Nephron progenitor cell (in vitro differentiated cells): ENCODE data around the gene HSPA9.
A peak's percentile ranks its signal among the peaks of the same experiment; 100 is the strongest.

Source experiments
- DNase-seq: peaks from one replicate; pipeline ENCODE4 v3.0.0; 2021
- H3K27ac Mint-ChIP-seq: 2 replicates; pipeline ENCODE4 v1.8.0; 2021; ENCODE audit warnings: mild to moderate bottlenecking, moderate library complexity, mixed read lengths
- H3K27me3 Mint-ChIP-seq: 2 replicates; pipeline ENCODE4 v1.8.0; 2021; ENCODE audit warnings: mild to moderate bottlenecking, low read depth, mixed read lengths; ENCODE audit not compliant: poor library complexity
- H3K36me3 Mint-ChIP-seq: 2 replicates; pipeline ENCODE4 v1.8.0; 2021; ENCODE audit warnings: low read depth, mixed read lengths
- H3K4me1 Mint-ChIP-seq: 2 replicates; pipeline ENCODE4 v1.8.0; 2021; ENCODE audit warnings: mixed read lengths
- H3K4me3 Mint-ChIP-seq: 2 replicates; pipeline ENCODE4 v1.8.0; 2021; ENCODE audit warnings: mild to moderate bottlenecking, moderate library complexity, mixed read lengths
- H3K9me3 Mint-ChIP-seq: 2 replicates; pipeline ENCODE4 v1.8.0; 2021; ENCODE audit warnings: mild to moderate bottlenecking, moderate library complexity, mixed read lengths
- TF ChIP-seq, protein P1 (sequence below): fragments of 200-600 bp; sonication (generic); IDR thresholded peaks from 2 replicates; pipeline ENCODE4 v1.5.0; 2021; ENCODE audit warnings: antibody characterized with exemption

Gene HSPA9

DNA sequence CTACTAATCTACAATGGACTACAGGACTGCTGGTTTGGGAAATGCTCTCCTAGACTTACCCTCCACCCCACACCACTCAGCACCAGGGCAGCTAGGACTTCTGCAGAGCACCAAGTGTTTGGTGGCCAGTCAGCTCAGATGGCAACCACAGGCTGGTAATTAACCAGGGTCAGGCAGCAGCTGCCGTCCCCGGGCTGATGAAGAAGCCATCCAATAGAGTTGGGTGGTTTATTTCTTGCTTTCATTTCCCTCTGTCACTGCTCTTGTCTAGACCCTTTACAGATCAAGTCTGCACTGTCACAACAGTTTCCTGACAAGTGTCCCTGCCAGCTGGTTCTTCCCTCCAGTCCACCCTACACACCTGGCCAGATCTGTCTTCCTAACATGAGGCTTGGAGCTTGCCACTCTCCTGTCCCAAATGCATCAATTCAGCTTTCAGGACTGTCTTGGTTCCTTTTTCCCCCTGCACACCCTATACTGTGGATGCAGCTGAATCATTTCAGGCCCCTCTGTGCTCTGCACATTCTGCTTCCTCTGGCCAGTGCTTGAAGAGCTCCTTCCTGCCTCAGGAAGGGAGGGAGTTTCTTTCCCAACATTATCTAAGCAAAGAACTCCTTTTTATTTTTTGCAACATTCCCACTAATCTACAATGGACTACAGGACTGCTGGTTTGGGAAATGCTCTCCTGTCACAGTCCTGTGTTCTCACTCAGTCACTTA is 30.2 kb upstream of the HSPA9 start:
- H3K27ac Mint-ChIP-seq: no peak overlapping the region
- H3K27me3 Mint-ChIP-seq: peaks cover 16% of the 10 kb centered on the region
- H3K9me3 Mint-ChIP-seq: no peaks in the 10 kb centered on the region
- H3K4me1 Mint-ChIP-seq: peaks cover 65% of the 10 kb centered on the region
- TF ChIP-seq, protein P1, sequence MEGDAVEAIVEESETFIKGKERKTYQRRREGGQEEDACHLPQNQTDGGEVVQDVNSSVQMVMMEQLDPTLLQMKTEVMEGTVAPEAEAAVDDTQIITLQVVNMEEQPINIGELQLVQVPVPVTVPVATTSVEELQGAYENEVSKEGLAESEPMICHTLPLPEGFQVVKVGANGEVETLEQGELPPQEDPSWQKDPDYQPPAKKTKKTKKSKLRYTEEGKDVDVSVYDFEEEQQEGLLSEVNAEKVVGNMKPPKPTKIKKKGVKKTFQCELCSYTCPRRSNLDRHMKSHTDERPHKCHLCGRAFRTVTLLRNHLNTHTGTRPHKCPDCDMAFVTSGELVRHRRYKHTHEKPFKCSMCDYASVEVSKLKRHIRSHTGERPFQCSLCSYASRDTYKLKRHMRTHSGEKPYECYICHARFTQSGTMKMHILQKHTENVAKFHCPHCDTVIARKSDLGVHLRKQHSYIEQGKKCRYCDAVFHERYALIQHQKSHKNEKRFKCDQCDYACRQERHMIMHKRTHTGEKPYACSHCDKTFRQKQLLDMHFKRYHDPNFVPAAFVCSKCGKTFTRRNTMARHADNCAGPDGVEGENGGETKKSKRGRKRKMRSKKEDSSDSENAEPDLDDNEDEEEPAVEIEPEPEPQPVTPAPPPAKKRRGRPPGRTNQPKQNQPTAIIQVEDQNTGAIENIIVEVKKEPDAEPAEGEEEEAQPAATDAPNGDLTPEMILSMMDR: no peak
- no peak overlapping the region for H3K4me3 Mint-ChIP-seq
- DNase-seq: no peak
- no peaks in the 10 kb centered on the region for H3K36me3 Mint-ChIP-seq

GRCh38 chr5:138604176-138604785 is 29.1 kb upstream of the HSPA9 start:
- Mint-ChIP-seq H3K9me3 (no peaks in the 10 kb centered on the region), H3K4me3 (no peak overlapping the region), H3K27me3 (peaks cover 16% of the 10 kb centered on the region), H3K36me3 (no peaks in the 10 kb centered on the region), H3K4me1 (peaks cover 54% of the 10 kb centered on the region), H3K27ac (no peak overlapping the region)
- TF ChIP-seq, protein P1: no peak
- no peak for DNase-seq

- peaks cover 49% of the 10 kb centered on the region for H3K4me1 Mint-ChIP-seq
- H3K27me3 Mint-ChIP-seq: peaks cover 16% of the 10 kb centered on the region
- H3K36me3 Mint-ChIP-seq: no peaks in the 10 kb centered on the region
- DNase-seq: no peak
- peak overlapping the region; percentile 61 for H3K27ac Mint-ChIP-seq
- no peaks in the 10 kb centered on the region for H3K9me3 Mint-ChIP-seq
- H3K4me3 Mint-ChIP-seq: no peak overlapping the region
- TF ChIP-seq, protein P1: no peak
Measured at GRCh38 chr5:138603249-138603920, 28.2 kb upstream of the HSPA9 start.

- Mint-ChIP-seq H3K9me3 (no peaks in the 10 kb centered on the region), H3K36me3 (no peaks in the 10 kb centered on the region), H3K4me1 (peaks cover 53% of the 10 kb centered on the region), H3K4me3 (no peak overlapping the region), H3K27ac (peak overlapping the region; percentile 62), H3K27me3 (peaks cover 11% of the 10 kb centered on the region)
- DNase-seq: no peak
- TF ChIP-seq, protein P1: no peak
Measured at GRCh38 chr5:138602371-138603000, 27.3 kb upstream of the HSPA9 start.

- no peak overlapping the region for H3K4me3 Mint-ChIP-seq
- H3K27ac Mint-ChIP-seq: no peak overlapping the region
- peaks cover 56% of the 10 kb centered on the region for H3K4me1 Mint-ChIP-seq
- no peaks in the 10 kb centered on the region for H3K9me3 Mint-ChIP-seq
- DNase-seq: no peak
- TF ChIP-seq, protein P1: no peak
- no peaks in the 10 kb centered on the region for H3K36me3 Mint-ChIP-seq
- H3K27me3 Mint-ChIP-seq: peaks cover 12% of the 10 kb centered on the region
Measured at GRCh38 chr5:138601444-138601843, 26.2 kb upstream of the HSPA9 start.
